Measurements from ENCODE around the gene PTPA.

The PTPA gene

DNA sequence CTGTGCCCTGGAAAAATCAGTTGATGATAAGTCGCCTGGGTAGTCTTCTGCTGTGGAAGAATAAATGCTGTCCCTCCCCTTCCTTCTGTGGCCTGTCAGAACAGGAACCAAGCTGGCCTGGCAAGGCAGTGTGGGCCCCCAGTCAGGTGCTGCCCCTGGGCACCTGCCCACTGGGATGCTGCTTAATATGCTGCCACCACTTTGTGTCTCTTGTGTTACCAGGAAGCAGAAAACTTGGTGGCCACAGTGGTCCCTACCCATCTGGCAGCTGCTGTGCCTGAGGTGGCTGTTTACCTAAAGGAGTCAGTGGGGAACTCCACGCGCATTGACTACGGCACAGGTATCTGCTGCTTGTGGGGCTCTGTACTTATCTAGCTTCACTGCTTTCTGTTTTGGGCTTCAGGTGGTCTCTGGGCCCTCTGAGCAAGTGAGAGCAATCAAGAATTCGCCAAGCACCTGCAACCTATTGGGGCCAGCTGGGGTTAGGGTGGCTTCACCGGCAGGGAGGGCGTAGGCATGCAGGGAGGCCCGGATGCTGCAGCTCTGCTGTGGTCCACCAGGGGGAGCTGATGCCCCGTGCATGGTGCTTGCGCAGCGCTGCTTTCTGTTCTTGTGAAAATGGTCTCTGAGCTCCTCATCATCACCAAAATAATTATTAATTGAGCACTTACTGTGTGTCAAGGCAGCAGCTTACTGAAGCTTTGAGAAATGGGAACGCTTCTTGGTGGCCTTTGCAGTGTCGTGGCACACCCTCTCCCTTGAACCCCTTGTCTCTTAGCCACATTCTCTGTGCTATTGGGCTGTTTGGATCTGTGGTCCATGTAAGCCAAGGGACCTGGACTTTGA is 20.3 kb downstream of the PTPA start:
- DNase-seq (ENCODE audit: low read depth, low spot score) = peak; percentile 55
- H3K4me3 ChIP-seq (ENCODE audit: low read length) = no peak overlapping the region

- no peak overlapping the region for H3K4me3 ChIP-seq (ENCODE audit: low read length)
- no peak for DNase-seq (ENCODE audit: low read depth, low spot score)
Measured at GRCh38 chr9:129133082-129133481, 21.9 kb downstream of the PTPA start.

DNA sequence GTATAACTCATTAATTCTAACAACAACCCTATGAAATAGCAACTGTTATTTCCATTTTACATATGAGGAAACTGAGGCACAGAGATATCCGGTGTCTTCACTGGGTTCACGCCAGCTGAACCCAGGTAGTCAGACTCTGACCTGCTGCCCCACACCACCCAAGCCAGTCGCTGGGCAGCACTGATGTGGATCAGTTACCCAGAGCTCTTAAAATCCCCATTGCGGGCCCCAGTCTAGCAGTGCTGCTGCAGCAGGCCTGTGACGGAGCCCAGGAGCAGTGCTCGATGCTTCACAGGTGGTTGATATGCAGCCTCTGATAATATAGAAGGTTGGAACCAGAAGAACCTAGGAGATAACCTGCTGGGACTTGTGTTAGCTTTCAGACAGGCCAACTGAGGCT is 24.3 kb downstream of the PTPA start:
- H3K4me3 ChIP-seq (ENCODE audit: low read length) = no peak overlapping the region
- DNase-seq (ENCODE audit: low read depth, low spot score) = no peak

GRCh38 chr9:129136446-129137035 is 25.3 kb downstream of the PTPA start:
- H3K4me3 ChIP-seq (ENCODE audit: low read length) = no peak overlapping the region
- no peak for DNase-seq (ENCODE audit: low read depth, low spot score)

DNA sequence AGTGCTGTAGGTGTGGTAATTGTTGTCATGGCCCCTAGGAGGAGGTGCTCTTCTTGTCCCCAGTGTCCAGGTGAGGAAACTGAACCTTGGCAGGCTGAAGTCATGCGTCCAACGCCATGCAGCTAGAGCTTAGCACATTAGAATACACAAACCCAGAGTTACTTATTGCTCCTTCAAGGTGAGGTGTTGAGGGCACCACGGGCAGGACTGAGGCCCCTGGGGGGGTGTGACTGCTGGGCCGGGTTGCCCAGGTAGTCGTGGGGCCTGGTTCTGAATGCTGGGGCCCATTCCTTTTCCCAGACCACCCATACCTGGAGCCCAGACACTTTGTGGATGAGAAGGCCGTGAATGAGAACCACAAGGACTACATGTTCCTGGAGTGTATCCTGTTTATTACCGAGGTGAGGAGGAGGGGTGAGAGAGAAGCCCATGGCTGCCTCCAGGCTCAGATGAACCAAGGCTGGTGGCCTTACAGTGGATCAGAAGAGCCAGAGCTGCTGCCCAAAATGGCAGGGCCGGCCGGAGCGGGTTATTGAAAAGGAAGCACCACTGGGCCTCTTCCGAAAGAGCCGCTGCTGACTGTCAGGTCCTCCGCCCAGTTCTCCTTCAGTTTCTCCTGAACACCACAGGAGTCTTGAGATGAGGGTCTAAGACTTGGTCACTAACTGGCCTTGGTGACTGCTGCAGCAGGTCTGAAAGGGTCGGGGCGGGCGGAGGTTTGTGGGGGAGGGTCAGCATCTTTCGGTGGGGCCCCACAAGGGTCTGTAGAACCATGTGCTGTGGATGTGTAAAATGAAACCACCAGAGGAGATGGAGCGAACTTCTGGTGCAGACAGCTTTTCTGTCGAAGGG is 26.3 kb downstream of the PTPA start:
- no peak overlapping the region for H3K4me3 ChIP-seq (ENCODE audit: low read length)
- no peak for DNase-seq (ENCODE audit: low read depth, low spot score)

GRCh38 chr9:129138144-129138462 is 26.9 kb downstream of the PTPA start:
- DNase-seq (ENCODE audit: low read depth, low spot score) = no peak
- no peak overlapping the region for H3K4me3 ChIP-seq (ENCODE audit: low read length)

DNA sequence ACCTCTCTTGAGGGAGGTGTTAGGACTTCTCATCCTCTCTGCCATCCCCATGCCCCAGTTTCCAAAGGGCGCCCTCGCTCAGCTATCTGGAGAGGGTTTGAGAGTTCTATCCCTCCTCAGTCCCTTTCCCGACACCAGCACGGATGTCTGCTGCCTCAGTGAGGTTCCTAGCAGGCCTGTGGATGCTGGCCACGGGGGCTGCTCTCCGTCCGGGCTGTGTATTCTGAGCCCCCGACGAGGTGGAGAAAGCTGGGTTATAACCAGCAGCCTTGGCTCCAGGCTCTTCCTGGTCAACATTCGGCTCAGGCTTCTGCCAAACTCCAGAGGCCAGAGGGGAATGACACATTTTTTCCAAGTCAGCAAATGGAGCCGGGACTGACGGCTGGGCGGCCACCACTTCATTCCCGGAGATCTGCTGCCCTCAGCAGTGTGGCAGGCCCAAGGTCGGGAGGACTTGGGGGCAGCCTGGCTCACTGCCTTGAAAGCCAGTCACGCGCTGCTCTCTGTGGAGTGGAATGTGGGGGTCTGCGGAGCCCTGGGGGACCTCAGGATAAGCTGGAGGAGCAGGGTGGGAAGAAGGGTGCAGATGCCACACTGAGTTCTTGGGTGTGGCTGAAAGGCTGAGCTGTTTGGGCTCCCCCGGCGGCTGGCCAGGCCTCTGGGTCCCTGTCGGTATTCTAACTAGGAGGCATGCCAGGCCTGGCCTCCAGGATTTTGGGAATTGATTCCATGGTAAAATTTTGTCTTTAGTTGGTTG is 27.4 kb downstream of the PTPA start:
- no peak for DNase-seq (ENCODE audit: low read depth, low spot score)
- H3K4me3 ChIP-seq (ENCODE audit: low read length) = no peak overlapping the region

GRCh38 chr9:129139233-129139992 is 28.2 kb downstream of the PTPA start:
- peak; percentile 68 for DNase-seq (ENCODE audit: low read depth, low spot score)
- peak overlapping the region; percentile 31 for H3K4me3 ChIP-seq (ENCODE audit: low read length)

DNA sequence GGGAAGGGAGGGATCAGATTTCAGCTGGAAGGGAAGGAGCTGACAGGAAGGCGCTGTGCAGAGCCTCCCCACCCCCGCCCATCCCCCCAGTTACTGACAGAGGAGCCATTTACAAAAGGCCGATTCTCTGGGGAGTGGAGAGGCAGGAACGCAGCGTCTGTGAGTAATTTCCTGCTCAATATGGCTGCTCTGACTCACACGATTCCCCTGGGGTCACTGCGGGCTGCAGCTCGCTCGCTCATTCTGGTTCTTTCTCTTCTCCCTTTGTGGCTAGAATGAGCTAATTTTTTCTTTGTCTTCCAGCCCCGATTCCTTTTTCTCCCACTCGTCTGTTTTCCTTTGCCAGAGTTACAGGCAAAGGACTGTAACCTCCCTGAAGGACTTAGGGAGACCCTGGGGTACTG is 28.8 kb downstream of the PTPA start:
- DNase-seq (ENCODE audit: low read depth, low spot score) = peak; percentile 59
- H3K4me3 ChIP-seq (ENCODE audit: low read length) = peak overlapping the region; percentile 31

- no peak for DNase-seq (ENCODE audit: low read depth, low spot score)
Measured at GRCh38 chr9:129140397-129141065, 29.3 kb downstream of the PTPA start.

DNA sequence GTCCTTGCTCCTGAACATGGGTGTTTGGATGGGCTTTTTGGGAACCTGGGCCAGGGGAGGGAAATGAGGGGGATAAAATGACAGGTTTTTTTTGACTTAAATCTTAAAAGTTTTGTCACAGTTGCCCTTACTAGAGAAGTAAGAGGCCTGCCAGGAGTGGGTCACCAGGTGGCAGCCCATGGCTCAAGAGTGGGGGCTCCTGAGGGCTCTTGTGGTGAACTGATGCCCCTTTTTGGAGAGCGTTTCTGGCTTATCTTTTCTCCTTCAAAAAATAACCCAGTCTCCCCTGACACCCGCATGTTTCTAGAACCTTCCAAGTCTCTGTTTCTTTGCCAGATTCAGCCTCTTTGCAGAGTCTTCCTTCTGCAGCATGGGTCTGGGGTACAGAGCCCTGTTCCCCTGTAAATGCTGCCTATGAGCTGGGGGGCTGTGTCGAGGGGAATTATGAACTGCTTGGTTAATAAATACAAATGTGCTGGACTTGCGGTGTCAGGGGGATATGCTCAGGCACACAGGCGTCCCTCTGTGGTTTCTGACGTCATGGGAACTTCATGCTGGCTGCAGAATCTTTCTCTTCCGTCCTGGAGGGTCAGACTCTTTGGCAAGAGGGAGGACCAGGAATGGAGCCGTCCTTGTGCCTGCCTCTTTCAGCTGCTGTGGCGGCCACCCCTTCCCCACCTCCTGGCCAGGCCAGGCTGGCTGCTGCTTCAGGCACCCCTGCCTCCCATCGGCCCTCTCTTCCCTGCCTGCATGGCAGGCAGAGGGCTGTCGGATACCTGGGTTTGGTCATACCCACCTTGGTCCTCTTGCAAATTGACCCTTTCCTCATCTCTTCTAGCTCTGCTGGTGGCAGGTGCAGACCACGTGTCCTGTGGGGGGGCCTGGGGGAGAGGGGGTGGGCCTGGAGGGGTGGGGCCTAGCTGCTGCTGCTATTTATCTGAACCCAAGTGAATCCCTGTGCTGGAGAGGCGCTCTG is 30.1 kb downstream of the PTPA start:
- no peak for DNase-seq (ENCODE audit: low read depth, low spot score)

More at GRCh38 chr9:129140397-129141065, 29.3 kb downstream of the PTPA start:
- peak overlapping the region; percentile 31 for H3K4me3 ChIP-seq (ENCODE audit: low read length)

GRCh38 chr9:129142138-129142935 is 31.1 kb downstream of the PTPA start:
- no peak overlapping the region for H3K4me3 ChIP-seq (ENCODE audit: low read length)
- no peak for DNase-seq (ENCODE audit: low read depth, low spot score)

More for the DNA sequence above, 30.1 kb downstream of the PTPA start:
- H3K4me3 ChIP-seq (ENCODE audit: low read length) = no peak overlapping the region

DNA sequence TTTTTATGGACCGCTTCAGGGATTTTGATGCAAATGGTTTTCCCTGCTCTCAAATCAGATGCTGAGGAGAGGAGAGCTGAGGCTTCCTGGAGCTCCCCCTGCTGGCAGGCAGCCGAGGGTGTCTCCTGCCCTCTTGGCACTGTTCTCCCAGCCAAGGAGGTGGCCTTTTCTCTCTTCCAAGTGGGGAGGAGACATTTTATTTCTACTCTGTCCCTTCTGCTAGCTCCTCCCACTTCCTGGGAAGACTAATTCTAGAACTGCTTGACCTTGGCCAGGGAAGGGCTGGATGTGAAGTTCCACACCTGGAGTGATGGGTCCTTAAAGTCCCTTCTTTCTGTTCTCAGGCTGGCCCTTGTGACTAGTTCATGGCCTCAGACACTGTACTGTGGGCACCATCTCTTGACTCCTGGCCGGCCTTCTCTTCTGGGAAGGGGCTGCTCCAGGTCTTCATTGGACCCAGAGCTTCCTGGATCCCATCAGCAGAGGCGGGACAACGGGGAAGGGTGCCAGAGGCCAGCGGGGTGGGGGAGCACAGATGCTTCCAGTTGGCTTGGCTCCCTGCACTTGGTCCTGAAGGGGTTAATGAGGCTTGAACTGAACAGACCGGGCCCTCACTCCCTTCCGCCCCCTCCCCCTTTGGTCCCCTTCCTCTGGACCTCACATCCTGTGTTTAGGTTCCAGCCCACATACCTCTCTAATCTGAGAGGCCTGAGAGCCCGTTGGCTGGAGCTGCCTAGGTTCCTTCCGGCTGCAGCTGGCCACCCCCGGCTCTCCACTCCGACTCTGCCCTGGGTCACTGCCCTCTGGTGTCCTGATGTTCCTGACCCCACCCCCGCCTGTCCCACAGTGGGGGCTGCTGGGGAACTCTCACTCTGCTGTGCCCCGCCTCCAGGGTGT is 32.1 kb downstream of the PTPA start:
- DNase-seq (ENCODE audit: low read depth, low spot score) = no peak
- no peak overlapping the region for H3K4me3 ChIP-seq (ENCODE audit: low read length)

DNA sequence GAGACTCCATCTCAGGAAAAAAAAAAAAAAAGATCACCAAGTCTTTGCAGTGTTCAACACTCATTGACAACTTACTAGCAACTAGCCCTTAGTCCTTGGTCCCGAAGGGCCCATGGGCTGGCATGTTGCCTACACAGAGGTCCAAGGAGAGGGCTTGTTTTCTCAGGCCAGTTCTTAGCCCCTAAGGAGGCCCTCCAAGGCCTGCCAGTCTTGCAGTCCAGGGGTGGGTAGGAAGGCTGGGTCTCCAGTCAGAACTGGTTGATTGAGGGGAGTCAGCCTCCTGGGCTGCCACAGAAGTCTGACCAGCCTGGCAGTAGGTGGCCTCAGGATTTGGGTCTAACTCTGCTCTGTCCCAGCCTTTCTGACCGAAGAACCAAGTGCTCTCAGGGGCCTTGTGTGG is 34.1 kb downstream of the PTPA start:
- DNase-seq (ENCODE audit: low read depth, low spot score) = no peak

GRCh38 chr9:129145841-129146292 is 34.7 kb downstream of the PTPA start:
- H3K4me3 ChIP-seq (ENCODE audit: low read length) = no peak overlapping the region
- DNase-seq (ENCODE audit: low read depth, low spot score) = no peak

More for the DNA sequence above, 34.1 kb downstream of the PTPA start:
- H3K4me3 ChIP-seq (ENCODE audit: low read length) = no peak overlapping the region

Measured in Jurkat, Clone E6-1 (cell line).